ENCODE measurements around the gene RLN1.
"Not testable (repeated sequence)": the region's sequence is repeated elsewhere in the genome, so short reads cannot be mapped to it uniquely, and the experiment has no call there.

The RLN1 gene

GRCh38 chr9:5321058-5321457 lies 18.6 kb downstream of the RLN1 start:
- peak; percentile 8 for TF ChIP-seq CTCF (IDR thresholded peaks at IDR 0.05; ENCODE audit: extremely low read depth, insufficient read depth, missing control alignments)
- DNase-seq (ENCODE audit: low spot score): peak; percentile 14
- in situ Hi-C loops (cut with MboI; ENCODE audit: low pct_unique_long_range_greater_than_20kb, low sequenced_read_pairs, unreplicated experiment): no loop called here

GRCh38 chr9:5316406-5316805 lies 23.3 kb downstream of the RLN1 start:
- not testable (repeated sequence) for DNase-seq (ENCODE audit: low spot score)

GRCh38 chr9:5315187-5315923 lies 24.3 kb downstream of the RLN1 start:
- in situ Hi-C loops (cut with MboI; ENCODE audit: low pct_unique_long_range_greater_than_20kb, low sequenced_read_pairs, unreplicated experiment): no loop called here
- no peak for DNase-seq (ENCODE audit: low spot score)
- no peak for TF ChIP-seq CTCF (IDR thresholded peaks at IDR 0.05; ENCODE audit: extremely low read depth, insufficient read depth, missing control alignments)

More at GRCh38 chr9:5316406-5316805, 23.3 kb downstream of the RLN1 start:
- in situ Hi-C loops (cut with MboI; ENCODE audit: low pct_unique_long_range_greater_than_20kb, low sequenced_read_pairs, unreplicated experiment): not testable (repeated sequence)

- no peak for DNase-seq (ENCODE audit: low spot score)
- no peak for TF ChIP-seq CTCF (IDR thresholded peaks at IDR 0.05; ENCODE audit: extremely low read depth, insufficient read depth, missing control alignments)
- in situ Hi-C loops (cut with MboI; ENCODE audit: low pct_unique_long_range_greater_than_20kb, low sequenced_read_pairs, unreplicated experiment): no loop called here
These were observed 28.8 kb downstream of the RLN1 start for GRCh38 chr9:5310851-5311250.

GRCh38 chr9:5305741-5306140 lies 33.9 kb downstream of the RLN1 start:
- in situ Hi-C loops (cut with MboI; ENCODE audit: low pct_unique_long_range_greater_than_20kb, low sequenced_read_pairs, unreplicated experiment): no loop called here
- DNase-seq (ENCODE audit: low spot score): no peak
- TF ChIP-seq CTCF (IDR thresholded peaks at IDR 0.05; ENCODE audit: extremely low read depth, insufficient read depth, missing control alignments): no peak

- in situ Hi-C loops (cut with MboI; ENCODE audit: low pct_unique_long_range_greater_than_20kb, low sequenced_read_pairs, unreplicated experiment): not testable (repeated sequence)
- peak; percentile 12 for DNase-seq (ENCODE audit: low spot score)
These were observed 35.6 kb downstream of the RLN1 start, which contains the start of gene RLN2 for GRCh38 chr9:5303840-5304795. Gene RLN2, minus strand, starts transcription at chr9:5304716. Its CDS starts 136 bp downstream, at chr9:5304580.

- no peak for TF ChIP-seq CTCF (IDR thresholded peaks at IDR 0.05; ENCODE audit: extremely low read depth, insufficient read depth, missing control alignments)
- DNase-seq (ENCODE audit: low spot score): no peak
- in situ Hi-C loops (cut with MboI; ENCODE audit: low pct_unique_long_range_greater_than_20kb, low sequenced_read_pairs, unreplicated experiment): no loop called here
These were observed 38.1 kb downstream of the RLN1 start for GRCh38 chr9:5301544-5301943.
